Measurements from ENCODE around the gene SBK2.
"Not testable (repeated sequence)": the region's sequence is repeated elsewhere in the genome, so short reads cannot be mapped to it uniquely, and the experiment has no call there.

The SBK2 gene

GRCh38 chr19:55576746-55577145 is 39.8 kb upstream of the SBK2 start:
- Histone ChIP-seq H3K27ac (ENCODE audit: low read length) (no peak overlapping the region), H3K79me2 (ENCODE audit: insufficient read depth, low read length) (peaks cover 23% of the 10 kb centered on the region), H3K9me3 (ENCODE audit: insufficient read depth, low read length, severe bottlenecking) (no peaks in the 10 kb centered on the region), H3K9ac (ENCODE audit: low read depth, low read length) (no peak overlapping the region), H3K4me3 (ENCODE audit: low read depth in 1 of 2, low read length in 2 of 2) (no peak overlapping the region), H2AFZ (ENCODE audit: low read depth, low read length) (no peak overlapping the region), H3K4me1 (ENCODE audit: insufficient read depth, low read length) (peaks cover 18% of the 10 kb centered on the region), H3K4me2 (ENCODE audit: insufficient read depth, low read length) (no peak overlapping the region), H3K36me3 (ENCODE audit: insufficient read depth, low read length) (peaks cover 12% of the 10 kb centered on the region), H3K27me3 (ENCODE audit: insufficient read depth, low read length, poor library complexity) (no peaks in the 10 kb centered on the region), H4K20me1 (ENCODE audit: insufficient read depth, low read length) (no peaks in the 10 kb centered on the region)
- no peak for DNase-seq
- TF ChIP-seq, protein P1, sequence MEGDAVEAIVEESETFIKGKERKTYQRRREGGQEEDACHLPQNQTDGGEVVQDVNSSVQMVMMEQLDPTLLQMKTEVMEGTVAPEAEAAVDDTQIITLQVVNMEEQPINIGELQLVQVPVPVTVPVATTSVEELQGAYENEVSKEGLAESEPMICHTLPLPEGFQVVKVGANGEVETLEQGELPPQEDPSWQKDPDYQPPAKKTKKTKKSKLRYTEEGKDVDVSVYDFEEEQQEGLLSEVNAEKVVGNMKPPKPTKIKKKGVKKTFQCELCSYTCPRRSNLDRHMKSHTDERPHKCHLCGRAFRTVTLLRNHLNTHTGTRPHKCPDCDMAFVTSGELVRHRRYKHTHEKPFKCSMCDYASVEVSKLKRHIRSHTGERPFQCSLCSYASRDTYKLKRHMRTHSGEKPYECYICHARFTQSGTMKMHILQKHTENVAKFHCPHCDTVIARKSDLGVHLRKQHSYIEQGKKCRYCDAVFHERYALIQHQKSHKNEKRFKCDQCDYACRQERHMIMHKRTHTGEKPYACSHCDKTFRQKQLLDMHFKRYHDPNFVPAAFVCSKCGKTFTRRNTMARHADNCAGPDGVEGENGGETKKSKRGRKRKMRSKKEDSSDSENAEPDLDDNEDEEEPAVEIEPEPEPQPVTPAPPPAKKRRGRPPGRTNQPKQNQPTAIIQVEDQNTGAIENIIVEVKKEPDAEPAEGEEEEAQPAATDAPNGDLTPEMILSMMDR (IDR thresholded peaks at IDR 0.05; ENCODE audit: borderline replicate concordance, extremely low read depth, low read length, poor library complexity, severe bottlenecking) = no peak
- ATAC-seq (ENCODE audit: insufficient read depth, low read depth) = no peak

- not testable (repeated sequence) for H3K9ac ChIP-seq (ENCODE audit: low read depth, low read length); DNase-seq; H3K27me3 ChIP-seq (ENCODE audit: insufficient read depth, low read length, poor library complexity); H3K79me2 ChIP-seq (ENCODE audit: insufficient read depth, low read length); H3K4me2 ChIP-seq (ENCODE audit: insufficient read depth, low read length); H2AFZ ChIP-seq (ENCODE audit: low read depth, low read length); H3K4me3 ChIP-seq (ENCODE audit: low read depth in 1 of 2, low read length in 2 of 2); ATAC-seq (ENCODE audit: insufficient read depth, low read depth); H3K9me3 ChIP-seq (ENCODE audit: insufficient read depth, low read length, severe bottlenecking); H4K20me1 ChIP-seq (ENCODE audit: insufficient read depth, low read length); H3K27ac ChIP-seq (ENCODE audit: low read length); H3K4me1 ChIP-seq (ENCODE audit: insufficient read depth, low read length)
- H3K36me3 ChIP-seq (ENCODE audit: insufficient read depth, low read length) = peaks cover 12% of the 10 kb centered on the region
Measured at GRCh38 chr19:55573929-55574328, 37.0 kb upstream of the SBK2 start.

- H4K20me1 ChIP-seq (ENCODE audit: insufficient read depth, low read length); H3K79me2 ChIP-seq (ENCODE audit: insufficient read depth, low read length); H2AFZ ChIP-seq (ENCODE audit: low read depth, low read length); H3K9ac ChIP-seq (ENCODE audit: low read depth, low read length); H3K9me3 ChIP-seq (ENCODE audit: insufficient read depth, low read length, severe bottlenecking); H3K4me3 ChIP-seq (ENCODE audit: low read depth in 1 of 2, low read length in 2 of 2); ATAC-seq (ENCODE audit: insufficient read depth, low read depth); H3K27ac ChIP-seq (ENCODE audit: low read length); H3K4me2 ChIP-seq (ENCODE audit: insufficient read depth, low read length); H3K36me3 ChIP-seq (ENCODE audit: insufficient read depth, low read length); H3K27me3 ChIP-seq (ENCODE audit: insufficient read depth, low read length, poor library complexity); H3K4me1 ChIP-seq (ENCODE audit: insufficient read depth, low read length); DNase-seq: not testable (repeated sequence)
Measured at GRCh38 chr19:55569477-55569876, 32.5 kb upstream of the SBK2 start.

DNA sequence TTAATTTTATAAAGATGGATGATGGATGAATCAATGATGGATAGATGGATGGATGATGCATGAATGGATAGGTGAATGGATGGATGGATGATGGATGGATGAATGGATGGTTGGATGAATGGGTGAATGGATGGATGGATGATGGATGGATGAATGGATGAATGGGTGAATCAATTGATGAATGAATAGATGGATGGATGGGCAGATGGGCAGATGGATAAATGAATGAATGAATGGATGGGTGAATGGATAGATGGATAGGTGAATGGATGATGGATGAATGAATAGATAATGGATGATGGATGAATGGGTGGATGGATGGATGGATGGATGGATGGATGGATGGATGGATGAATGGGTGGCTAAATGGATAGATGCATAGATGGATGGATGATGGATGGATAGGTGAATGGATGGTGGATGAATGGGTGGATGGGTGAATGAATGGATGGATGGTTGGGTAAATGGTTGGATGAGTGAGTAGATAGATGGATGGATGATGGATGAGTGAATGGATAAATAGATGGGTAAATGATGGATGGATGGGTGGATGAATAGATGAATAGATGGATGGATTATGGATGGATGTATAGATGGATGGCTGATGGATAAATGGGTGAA is 30.9 kb upstream of the SBK2 start:
- Histone ChIP-seq H3K4me3 (ENCODE audit: low read depth in 1 of 2, low read length in 2 of 2) (no peak overlapping the region), H3K27me3 (ENCODE audit: insufficient read depth, low read length, poor library complexity) (no peaks in the 10 kb centered on the region), H3K36me3 (ENCODE audit: insufficient read depth, low read length) (no peaks in the 10 kb centered on the region), H3K9ac (ENCODE audit: low read depth, low read length) (no peak overlapping the region), H4K20me1 (ENCODE audit: insufficient read depth, low read length) (no peaks in the 10 kb centered on the region), H2AFZ (ENCODE audit: low read depth, low read length) (no peak overlapping the region), H3K4me2 (ENCODE audit: insufficient read depth, low read length) (no peak overlapping the region), H3K4me1 (ENCODE audit: insufficient read depth, low read length) (no peaks in the 10 kb centered on the region), H3K27ac (ENCODE audit: low read length) (no peak overlapping the region), H3K9me3 (ENCODE audit: insufficient read depth, low read length, severe bottlenecking) (no peaks in the 10 kb centered on the region), H3K79me2 (ENCODE audit: insufficient read depth, low read length) (no peaks in the 10 kb centered on the region)
- no peak for ATAC-seq (ENCODE audit: insufficient read depth, low read depth)
- no peak for DNase-seq
- TF ChIP-seq, protein P1 (IDR thresholded peaks at IDR 0.05; ENCODE audit: borderline replicate concordance, extremely low read depth, low read length, poor library complexity, severe bottlenecking) = no peak
- no peak for TF ChIP-seq EZH2 (IDR thresholded peaks at IDR 0.05; ENCODE audit: borderline replicate concordance, low read depth, low read length, severe bottlenecking)
